Endothelial cell of umbilical vein (primary cell): ENCODE data around the gene TSEN54. TPM values are rescaled to one million over a fixed set of nuclear protein-coding genes. Genes with fewer than 3 reads are reported as not detected.
A peak's percentile ranks its signal among the peaks of the same experiment; 100 is the strongest.

Experiments used
- BruUV-seq: library from RNA; stranded (reverse); fragments of 400-500 nt; replicated peaks from 2 replicates; lab custom pipeline; 2021; lab: Mats Ljungman, UMichigan
- CTCF ChIA-PET: fragments of 300-600, 350-600 bp; sonication (Branson Sonifier 250); formaldehyde crosslinking; loops from one replicate; lab custom pipeline; 2021; ENCODE audit warnings: antibody characterized with exemption, inconsistent platforms; lab: Charles Lee
- POLR2A ChIA-PET: fragments of 300-600, 350-600 bp; sonication (Branson Sonifier 250); formaldehyde crosslinking; loops from one replicate; lab custom pipeline; 2021; ENCODE audit warnings: antibody characterized with exemption, inconsistent platforms; lab: Charles Lee
- DNase-seq: peaks from one replicate; pipeline ENCODE4 v3.0.0-alpha.2; 2011; ENCODE audit warnings: low read depth, low spot score
- FAIRE-seq: peaks from 2 replicates; lab custom pipeline; 2011; peaks lifted over from hg19 to GRCh38; lab: Jason Lieb, UNC
- H2AFZ ChIP-seq: 2 replicates; pipeline ENCODE4 v1.6.0; 2012; ENCODE audit warnings: low read depth, low read length, control low read depth, inconsistent platforms
- H3K27ac ChIP-seq: 2 replicates; pipeline ENCODE4 v1.5.1; 2011; ENCODE audit warnings: low read depth, mild to moderate bottlenecking, control low read depth, low read length, moderate library complexity; ENCODE audit not compliant: insufficient read depth
- H3K27me3 ChIP-seq, 2 experiments: 2 replicates each; pipeline versions ENCODE4 v1.6.0 to v1.6.1; 2011; ENCODE audit warnings: low read length in 2 of 2, mixed read lengths in 1 of 2; ENCODE audit not compliant: control insufficient read depth in 2 of 2, insufficient read depth in 2 of 2
- H3K36me3 ChIP-seq, 2 experiments: 2 replicates in 1 of 2; 3 replicates in 1 of 2; pipeline ENCODE4 v1.5.1; 2011; ENCODE audit warnings: low read length in 2 of 2, mild to moderate bottlenecking in 1 of 2, moderate library complexity in 1 of 2; ENCODE audit not compliant: control insufficient read depth in 2 of 2, insufficient read depth in 2 of 2; ENCODE audit errors: extremely low read depth in 1 of 2
- H3K4me1 ChIP-seq: 3 replicates; pipeline ENCODE4 v1.5.1; 2011; ENCODE audit warnings: mild to moderate bottlenecking, low read length; ENCODE audit not compliant: control insufficient read depth, insufficient read depth; ENCODE audit errors: extremely low read depth
- H3K4me2 ChIP-seq: 2 replicates; pipeline ENCODE4 v1.6.1; 2011; ENCODE audit warnings: low read length, control low read depth, mixed read lengths; ENCODE audit not compliant: insufficient read depth
- H3K4me3 ChIP-seq, 3 experiments: fragments of 200-600 bp in 1 of 3; sonication (generic), shearing (Covaris generic) in 1 of 3; replicated peaks in 1 of 3; 2 replicates each; pipeline ENCODE4 v1.5.1; 2011 to 2016; ENCODE audit warnings: control low read depth in 3 of 3, low read length in 3 of 3, mild to moderate bottlenecking in 2 of 3, inconsistent platforms in 1 of 3, low read depth in 1 of 3, moderate library complexity in 1 of 3; ENCODE audit not compliant: insufficient read depth in 1 of 3
- H3K79me2 ChIP-seq: 2 replicates; pipeline ENCODE4 v1.6.0; 2012; ENCODE audit warnings: low read length, inconsistent platforms; ENCODE audit not compliant: control insufficient read depth, insufficient read depth
- H3K9ac ChIP-seq: replicated peaks from 2 replicates; pipeline ENCODE3; 2011; ENCODE audit warnings: low read length, control low read depth; ENCODE audit not compliant: insufficient read depth; ENCODE audit errors: extremely low read depth
- H3K9me1 ChIP-seq: replicated peaks from 3 replicates; pipeline ENCODE4 v1.6.0; 2011; ENCODE audit warnings: mild to moderate bottlenecking, low read length; ENCODE audit not compliant: control insufficient read depth, insufficient read depth; ENCODE audit errors: extremely low read depth
- H3K9me3 ChIP-seq: replicated peaks from 2 replicates; pipeline ENCODE4 v1.5.1; 2012; ENCODE audit warnings: low read length, inconsistent platforms; ENCODE audit not compliant: control insufficient read depth, insufficient read depth
- H4K20me1 ChIP-seq: replicated peaks from 2 replicates; pipeline ENCODE3; 2011; ENCODE audit warnings: mild to moderate bottlenecking, low read length; ENCODE audit not compliant: control insufficient read depth, insufficient read depth; ENCODE audit errors: extremely low read depth
- CTCF ChIP-seq, 2 donors: IDR thresholded peaks; 1 replicate in 1 of 2; 2 replicates in 1 of 2; pipeline ENCODE4 v1.5.1; 2011; ENCODE audit warnings: low read length in 2 of 2, mild to moderate bottlenecking in 2 of 2, moderate library complexity in 2 of 2, control low read depth in 1 of 2, inconsistent platforms in 1 of 2, low read depth in 1 of 2; ENCODE audit not compliant: insufficient read depth in 1 of 2; ENCODE audit errors: extremely low read depth in 1 of 2
- EZH2 ChIP-seq: IDR thresholded peaks from 2 replicates; pipeline ENCODE4 v1.6.1; 2012; ENCODE audit warnings: borderline replicate concordance, low read depth, mild to moderate bottlenecking, moderate library complexity, low read length, inconsistent platforms; ENCODE audit not compliant: severe bottlenecking
- FOS ChIP-seq: IDR thresholded peaks from 2 replicates; pipeline ENCODE4 v1.6.1; 2011; ENCODE audit warnings: mild to moderate bottlenecking, low read length, moderate library complexity, borderline replicate concordance; ENCODE audit not compliant: insufficient read depth
- GATA2 ChIP-seq: IDR thresholded peaks from 2 replicates; pipeline ENCODE4 v1.7.0; 2011; ENCODE audit warnings: low read depth, mild to moderate bottlenecking, moderate library complexity, mixed read lengths, low read length; ENCODE audit not compliant: insufficient read length, insufficient read depth
- JUN ChIP-seq: IDR thresholded peaks from 2 replicates; pipeline ENCODE4 v1.6.1; 2011; ENCODE audit warnings: borderline replicate concordance, low read depth; ENCODE audit not compliant: insufficient read length, insufficient read depth
- MAX ChIP-seq: IDR thresholded peaks from 2 replicates; pipeline ENCODE4 v1.6.1; 2011; ENCODE audit not compliant: insufficient read depth, insufficient read length
- MYC ChIP-seq: IDR thresholded peaks from one replicate; pipeline ENCODE4 v1.6.1; 2011; ENCODE audit warnings: mild to moderate bottlenecking, low read depth, low read length
- POLR2A ChIP-seq: IDR thresholded peaks from 2 replicates; pipeline ENCODE4 v1.6.1; 2012; ENCODE audit warnings: low read depth, mild to moderate bottlenecking, control low read depth, low read length
- POLR2AphosphoS5 ChIP-seq: IDR thresholded peaks from 2 replicates; pipeline ENCODE4 v1.6.1; 2012; ENCODE audit warnings: low read depth, mild to moderate bottlenecking, control low read depth, low read length, moderate library complexity; ENCODE audit not compliant: insufficient read depth
- dilution Hi-C: fragments of 300-500 bp; cut with MboI; formaldehyde crosslinking; loops from one replicate; pipeline ENCODE4 v1.15.0; 2019; ENCODE audit warnings: low sequenced_read_pairs; ENCODE audit not compliant: extremely low pct_ligation_motif_present
- intact Hi-C: fragments of 100-400 bp; cut with micrococcal nuclease; formaldehyde crosslinking; loops from one replicate; pipeline ENCODE4 v1.10.0; 2022
- polyA plus RNA-seq, 4 experiments: library from polyadenylated mRNA; depleted of rRNA in 3 of 4; stranded (reverse) in 3 of 4; unstranded in 1 of 4; fragments of >200 nt; gene quantifications; 2 replicates each; pipeline versions ENCODE4 v1.2.1 to v1.2.3, GENCODE V29; 2011 to 2012; ENCODE audit warnings: missing spikeins in 1 of 4
- total RNA-seq: library from RNA; stranded (reverse); gene quantifications from 2 replicates; pipeline ENCODE4 v1.2.3, GENCODE V29; 2021

Gene TSEN54
- total and polyA plus RNA-seq, 2 donors (not counting 3 experiments of a cell fraction or from before 2014, with no cell fraction given), result 22.3 to 26.3 TPM

GRCh38 chr17:75509528-75510258, 6.6 kb upstream of the TSEN54 start:
- no peak for TF ChIP-seq POLR2AphosphoS5
- TF ChIP-seq MAX, result no peak
- TF ChIP-seq EZH2, result no peak
- TF ChIP-seq MYC, result no peak
- peaks cover 33% of the 10 kb centered on the region for H3K79me2 ChIP-seq
- no peak overlapping the region for H3K4me3 ChIP-seq
- no TSS peak for BruUV-seq
- FAIRE-seq (peak; percentile 91), DNase-seq (peak; percentile 32)
- peaks cover 53% of the 10 kb centered on the region for H3K4me1 ChIP-seq
- intact Hi-C loops (loop anchor here (5.0 to 10.0 kb wide), 2 partner anchors 238 to 465 kb away; partner anchors contain the start of genes ATP5PD and KCTD2), dilution Hi-C loops (no loop called here)
- peak overlapping the region; percentile 22 for H3K27ac ChIP-seq
- H3K9me3 ChIP-seq, result no peaks in the 10 kb centered on the region
- H3K36me3 ChIP-seq, result peaks cover 0 to 11% of the 10 kb centered on the region in 2 experiments
- no peaks in the 10 kb centered on the region for H4K20me1 ChIP-seq
- no peaks in the 10 kb centered on the region for H3K27me3 ChIP-seq
- no peak overlapping the region for H3K9ac ChIP-seq
- POLR2A ChIA-PET, result interaction anchor here (0.6 kb wide), 1 partner anchor 286 kb away, joined by 3 read pairs; no protein-coding TSS in a partner anchor
- no peaks in the 10 kb centered on the region for H3K9me1 ChIP-seq
- H3K4me2 ChIP-seq, result peak overlapping the region; percentile 46
- no peak overlapping the region for H2AFZ ChIP-seq
- CTCF ChIA-PET, result interaction anchor here (1.1 kb wide), 1 partner anchor 87 kb away, joined by 3 read pairs; no protein-coding TSS in a partner anchor

GRCh38 chr17:75511270-75511609, 5.1 kb upstream of the TSEN54 start:
- Histone ChIP-seq H3K4me3 (no peak overlapping the region), H2AFZ (no peak overlapping the region), H3K9me1 (no peaks in the 10 kb centered on the region), H3K9ac (no peak overlapping the region), H4K20me1 (no peaks in the 10 kb centered on the region), H3K36me3 (peaks cover 0 to 5% of the 10 kb centered on the region in 2 experiments), H3K79me2 (peaks cover 36% of the 10 kb centered on the region), H3K9me3 (no peaks in the 10 kb centered on the region), H3K4me2 (no peak overlapping the region), H3K27ac (no peak overlapping the region), H3K4me1 (peaks cover 56% of the 10 kb centered on the region), H3K27me3 (no peaks in the 10 kb centered on the region)
- POLR2A ChIA-PET, result interaction anchor here (0.6 kb wide), 1 partner anchor 405 kb away, joined by 3 read pairs; no protein-coding TSS in a partner anchor
- TF ChIP-seq MYC, result no peak
- TF ChIP-seq FOS, result no peak
- no peak for TF ChIP-seq MAX
- no peak for TF ChIP-seq POLR2A
- no peak for TF ChIP-seq CTCF (IDR thresholded peaks at IDR 0.05; ENCODE audit: extremely low read depth in 1 of 2, insufficient read depth in 1 of 2, low read depth in 1 of 2, low read length in 2 of 2)
- no peak for TF ChIP-seq GATA2
- no peak for TF ChIP-seq JUN
- no peak for TF ChIP-seq POLR2AphosphoS5
- no peak for TF ChIP-seq EZH2
- no peak for DNase-seq
- no TSS peak for BruUV-seq
- intact Hi-C loops, result loop anchor here (5.0 to 10.0 kb wide), 2 partner anchors 236 to 466 kb away; partner anchors contain the start of genes ATP5PD and KCTD2
- dilution Hi-C loops, result no loop called here
- CTCF ChIA-PET, result interaction anchor here (0.7 to 1.4 kb wide), 3 partner anchors 19 to 237 kb away, joined by 3 read pairs; no protein-coding TSS in a partner anchor
- FAIRE-seq, result peak; percentile 68
